GM21825 (cell line): ENCODE results near the gene PLCB4.
"Not testable (repeated sequence)": the region's sequence is repeated elsewhere in the genome, so short reads cannot be mapped to it uniquely, and the experiment has no call there.

Source experiments
- ATAC-seq: cut with Tn5 transposase; IDR thresholded peaks from one replicate; pipeline ENCODE4 v1.9.1; 2021; ENCODE audit warnings: mild to moderate bottlenecking, moderate library complexity; ENCODE audit not compliant: unreplicated experiment

Gene PLCB4

GRCh38 chr20:9140162-9140760 is 71.4 kb downstream of the PLCB4 start:
- no peak for ATAC-seq

GRCh38 chr20:9141070-9141469 is 72.2 kb downstream of the PLCB4 start:
- ATAC-seq, result no peak

- no peak for ATAC-seq
These were observed 73.0 kb downstream of the PLCB4 start for GRCh38 chr20:9141921-9142320.

GRCh38 chr20:9142809-9143208 is 73.9 kb downstream of the PLCB4 start:
- no peak for ATAC-seq

GRCh38 chr20:9143926-9144325 is 75.0 kb downstream of the PLCB4 start:
- ATAC-seq, result no peak

GRCh38 chr20:9144643-9145042 is 75.8 kb downstream of the PLCB4 start:
- no peak for ATAC-seq

GRCh38 chr20:9145142-9145541 is 76.3 kb downstream of the PLCB4 start:
- ATAC-seq, result no peak

GRCh38 chr20:9146649-9147048 is 77.8 kb downstream of the PLCB4 start:
- no peak for ATAC-seq

GRCh38 chr20:9147547-9148024 is 78.7 kb downstream of the PLCB4 start:
- no peak for ATAC-seq

- ATAC-seq, result no peak
These were observed 79.4 kb downstream of the PLCB4 start for GRCh38 chr20:9148291-9148690.

- no peak for ATAC-seq
These were observed 80.2 kb downstream of the PLCB4 start for GRCh38 chr20:9149087-9149486.

- ATAC-seq, result no peak
These were observed 80.9 kb downstream of the PLCB4 start for GRCh38 chr20:9149796-9150195.

- no peak for ATAC-seq
These were observed 81.8 kb downstream of the PLCB4 start for GRCh38 chr20:9150679-9151078.

- ATAC-seq, result not testable (repeated sequence)
These were observed 83.3 kb downstream of the PLCB4 start for GRCh38 chr20:9152139-9152538.

GRCh38 chr20:9154464-9155024 is 85.7 kb downstream of the PLCB4 start:
- no peak for ATAC-seq

GRCh38 chr20:9156529-9157280 is 87.8 kb downstream of the PLCB4 start:
- ATAC-seq, result no peak

- no peak for ATAC-seq
These were observed 91.4 kb downstream of the PLCB4 start for GRCh38 chr20:9160331-9160730.

GRCh38 chr20:9160757-9161156 is 91.9 kb downstream of the PLCB4 start:
- ATAC-seq, result no peak

GRCh38 chr20:9161311-9161710 is 92.4 kb downstream of the PLCB4 start:
- ATAC-seq, result no peak

GRCh38 chr20:9163251-9163650 is 94.4 kb downstream of the PLCB4 start:
- no peak for ATAC-seq

- no peak for ATAC-seq
These were observed 95.1 kb downstream of the PLCB4 start for GRCh38 chr20:9163995-9164394.

- ATAC-seq, result no peak
These were observed 96.4 kb downstream of the PLCB4 start for GRCh38 chr20:9165261-9165660.
